EH (cell line): ENCODE results near the gene NASP.

Experiments
- DNase-seq: peaks from one replicate; pipeline ENCODE4 v3.0.0-alpha.2; 2015; ENCODE audit warnings: low read depth

The NASP gene

GRCh38 chr1:45620588-45621500, 37.0 kb downstream of the NASP start:
- no peak for DNase-seq

GRCh38 chr1:45621501-45621836, 37.6 kb downstream of the NASP start:
- no peak for DNase-seq

GRCh38 chr1:45621895-45622523, 38.2 kb downstream of the NASP start:
- DNase-seq, result no peak

GRCh38 chr1:45622524-45623394, 38.9 kb downstream of the NASP start:
- DNase-seq, result no peak

- no peak for DNase-seq
These were observed 40.1 kb downstream of the NASP start, which contains the start of gene CCDC17 for GRCh38 chr1:45623972-45624371. Gene CCDC17 (minus strand): TSS chr1:45624054. CDS start chr1:45623909, 145 bp downstream.

GRCh38 chr1:45629035-45629434, 45.2 kb downstream of the NASP start:
- DNase-seq, result no peak

GRCh38 chr1:45630429-45630828, 46.6 kb downstream of the NASP start:
- no peak for DNase-seq

- no peak for DNase-seq
These were observed 51.4 kb downstream of the NASP start for GRCh38 chr1:45635211-45635610.

GRCh38 chr1:45640293-45640692, 56.5 kb downstream of the NASP start:
- peak; percentile 35 for DNase-seq

GRCh38 chr1:45643321-45643720, 59.5 kb downstream of the NASP start:
- DNase-seq, result no peak

GRCh38 chr1:45643978-45644377, 60.1 kb downstream of the NASP start:
- DNase-seq, result no peak

- no peak for DNase-seq
These were observed 60.8 kb downstream of the NASP start for GRCh38 chr1:45644661-45645060.

- DNase-seq, result no peak
These were observed 63.6 kb downstream of the NASP start for GRCh38 chr1:45647248-45648021.

- peak; percentile 44 for DNase-seq
These were observed 70.9 kb downstream of the NASP start for GRCh38 chr1:45654540-45655280.

GRCh38 chr1:45656573-45657226, 72.9 kb downstream of the NASP start:
- no peak for DNase-seq

GRCh38 chr1:45658171-45658570, 74.3 kb downstream of the NASP start:
- no peak for DNase-seq

- no peak for DNase-seq
These were observed 75.4 kb downstream of the NASP start for GRCh38 chr1:45659222-45659621.

GRCh38 chr1:45660336-45660735, 76.5 kb downstream of the NASP start:
- DNase-seq, result no peak

GRCh38 chr1:45666836-45667235, 83.0 kb downstream of the NASP start:
- no peak for DNase-seq

- DNase-seq, result no peak
These were observed 83.7 kb downstream of the NASP start for GRCh38 chr1:45667321-45668111.
